OCI-LY7 (cell line): Measurements from ENCODE around the gene OR6J1.

Source experiments
- EZH2phosphoT487 ChIP-seq: fragments of 200-600 bp; sonication (generic); IDR thresholded peaks from 2 replicates; pipeline ENCODE4 v1.6.1; 2018; ENCODE audit warnings: low read depth, borderline replicate concordance, mild to moderate bottlenecking, mixed run types, antibody characterized with exemption, low read length, moderate library complexity, mixed read lengths
- TF ChIP-seq, protein P1 (sequence below): fragments of 200-600 bp; sonication (generic); conservative IDR thresholded peaks from 2 replicates; pipeline ENCODE4 v1.5.1; 2014; ENCODE audit warnings: mild to moderate bottlenecking, antibody characterized with exemption, low read length, moderate library complexity, mixed read lengths

DNA sequence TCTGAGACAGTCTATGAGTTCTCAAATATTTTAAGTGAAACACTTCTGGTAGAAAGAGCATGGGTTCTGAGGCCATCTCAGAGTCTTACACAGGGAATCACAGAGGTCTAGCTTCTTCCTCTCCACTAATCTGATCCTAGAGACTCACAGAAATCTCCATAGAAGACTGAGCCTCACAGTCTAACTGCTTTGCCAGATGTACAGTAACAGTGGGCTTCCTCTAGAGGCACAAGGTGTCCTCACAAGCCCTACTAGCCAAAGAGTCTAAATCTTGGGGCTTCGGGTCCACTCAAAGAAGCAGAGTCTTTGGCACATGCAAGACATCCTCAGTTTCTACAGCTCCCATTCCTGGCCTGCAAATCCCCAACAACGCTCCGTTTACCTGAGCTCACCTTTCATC is 14.1 kb downstream of the OR6J1 start:
- TF ChIP-seq, protein P1, sequence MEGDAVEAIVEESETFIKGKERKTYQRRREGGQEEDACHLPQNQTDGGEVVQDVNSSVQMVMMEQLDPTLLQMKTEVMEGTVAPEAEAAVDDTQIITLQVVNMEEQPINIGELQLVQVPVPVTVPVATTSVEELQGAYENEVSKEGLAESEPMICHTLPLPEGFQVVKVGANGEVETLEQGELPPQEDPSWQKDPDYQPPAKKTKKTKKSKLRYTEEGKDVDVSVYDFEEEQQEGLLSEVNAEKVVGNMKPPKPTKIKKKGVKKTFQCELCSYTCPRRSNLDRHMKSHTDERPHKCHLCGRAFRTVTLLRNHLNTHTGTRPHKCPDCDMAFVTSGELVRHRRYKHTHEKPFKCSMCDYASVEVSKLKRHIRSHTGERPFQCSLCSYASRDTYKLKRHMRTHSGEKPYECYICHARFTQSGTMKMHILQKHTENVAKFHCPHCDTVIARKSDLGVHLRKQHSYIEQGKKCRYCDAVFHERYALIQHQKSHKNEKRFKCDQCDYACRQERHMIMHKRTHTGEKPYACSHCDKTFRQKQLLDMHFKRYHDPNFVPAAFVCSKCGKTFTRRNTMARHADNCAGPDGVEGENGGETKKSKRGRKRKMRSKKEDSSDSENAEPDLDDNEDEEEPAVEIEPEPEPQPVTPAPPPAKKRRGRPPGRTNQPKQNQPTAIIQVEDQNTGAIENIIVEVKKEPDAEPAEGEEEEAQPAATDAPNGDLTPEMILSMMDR = no peak
- TF ChIP-seq EZH2phosphoT487 = no peak
